ENCODE results near the gene APOL1.
"Not testable (repeated sequence)": the region's sequence is repeated elsewhere in the genome, so short reads cannot be mapped to it uniquely, and the experiment has no call there.

Gene APOL1

GRCh38 chr22:36252754-36253522, at the start of gene APOL1:
Gene APOL1 (plus strand): TSS chr22:36253133. CDS start chr22:36254956, 1,823 bp downstream.
- DNase-seq: no peak

- DNase-seq: not testable (repeated sequence)
These were observed 49.5 kb upstream of the APOL1 start for GRCh38 chr22:36203441-36203840.

- DNase-seq: no peak
These were observed 48.8 kb upstream of the APOL1 start for GRCh38 chr22:36204001-36204631.

GRCh38 chr22:36204632-36205015, 48.3 kb upstream of the APOL1 start:
- DNase-seq: no peak

GRCh38 chr22:36205573-36205972, 47.4 kb upstream of the APOL1 start:
- not testable (repeated sequence) for DNase-seq

- DNase-seq: no peak
These were observed 46.7 kb upstream of the APOL1 start for GRCh38 chr22:36206255-36206654.

GRCh38 chr22:36208162-36208765, 44.7 kb upstream of the APOL1 start:
- DNase-seq: no peak

- DNase-seq: no peak
These were observed 44.0 kb upstream of the APOL1 start for GRCh38 chr22:36208914-36209313.

GRCh38 chr22:36209488-36209908, 43.4 kb upstream of the APOL1 start:
- DNase-seq: not testable (repeated sequence)

GRCh38 chr22:36210224-36210623, 42.7 kb upstream of the APOL1 start:
- DNase-seq: no peak

- DNase-seq: peak; percentile 39
These were observed 41.6 kb upstream of the APOL1 start for GRCh38 chr22:36211237-36211861.

GRCh38 chr22:36212901-36213300, 40.0 kb upstream of the APOL1 start:
- DNase-seq: no peak

GRCh38 chr22:36213586-36213985, 39.3 kb upstream of the APOL1 start:
- DNase-seq: no peak

- DNase-seq: no peak
These were observed 37.0 kb upstream of the APOL1 start for GRCh38 chr22:36215981-36216380.

GRCh38 chr22:36218648-36219193, 34.2 kb upstream of the APOL1 start:
- DNase-seq: no peak

- DNase-seq: peak; percentile 70
These were observed 32.4 kb upstream of the APOL1 start for GRCh38 chr22:36220451-36220921.

- DNase-seq: no peak
These were observed 30.9 kb upstream of the APOL1 start for GRCh38 chr22:36221799-36222751.

GRCh38 chr22:36222887-36223450, 30.0 kb upstream of the APOL1 start:
- DNase-seq: no peak

GRCh38 chr22:36223504-36223903, 29.4 kb upstream of the APOL1 start:
- DNase-seq: peak; percentile 19

- DNase-seq: peak; percentile 4
These were observed 28.7 kb upstream of the APOL1 start for GRCh38 chr22:36224245-36224644.

GRCh38 chr22:36225333-36225922, 27.5 kb upstream of the APOL1 start:
- DNase-seq: no peak
